Renal cortex interstitium (tissue), 11 donors: Measurements from ENCODE around the gene PEPD. TPM values are rescaled to one million over a fixed set of nuclear protein-coding genes. Genes with fewer than 3 reads are reported as not detected.

Experiments
- DNase-seq, 11 donors: peaks; one replicate each; pipeline ENCODE4 v3.0.0-alpha.2; 2013; ENCODE audit warnings: low read depth in 9 of 11, low spot score in 4 of 11; ENCODE audit errors: extremely low read depth in 1 of 11
- polyA plus RNA-seq, 3 donors: library from polyadenylated mRNA; unstranded; fragments of 120-200 nt; gene quantifications; one replicate each; pipeline ENCODE4 v1.2.1, GENCODE V29; 2013; ENCODE audit not compliant: insufficient read length in 3 of 3

PEPD gene
- polyA plus RNA-seq, 3 donors, result 106 to 122 (median 112) TPM

DNA sequence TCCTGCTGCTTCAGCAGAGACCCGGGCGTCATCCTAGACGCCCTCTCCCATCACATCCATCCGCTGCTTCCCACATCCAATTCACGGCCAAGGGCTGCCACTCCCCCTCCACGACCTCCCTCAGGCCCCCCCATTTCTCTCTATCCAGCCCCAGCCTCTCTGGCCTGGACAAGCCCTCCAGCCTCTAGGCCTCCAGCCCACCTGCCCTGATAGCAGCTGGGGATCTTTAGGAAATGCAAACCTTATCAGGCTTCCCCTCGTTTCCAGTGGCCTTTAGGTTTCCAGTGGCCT, 51.6 kb downstream of the PEPD start:
- DNase-seq, result no peak

GRCh38 chr19:33469171-33470039, 52.2 kb downstream of the PEPD start:
- DNase-seq, result no peak

GRCh38 chr19:33468361-33469170, 53.0 kb downstream of the PEPD start:
- peak in 1 of 11 donors; percentile 13 for DNase-seq

- no peak for DNase-seq
Observed at GRCh38 chr19:33467851-33468250, 53.7 kb downstream of the PEPD start.

DNA sequence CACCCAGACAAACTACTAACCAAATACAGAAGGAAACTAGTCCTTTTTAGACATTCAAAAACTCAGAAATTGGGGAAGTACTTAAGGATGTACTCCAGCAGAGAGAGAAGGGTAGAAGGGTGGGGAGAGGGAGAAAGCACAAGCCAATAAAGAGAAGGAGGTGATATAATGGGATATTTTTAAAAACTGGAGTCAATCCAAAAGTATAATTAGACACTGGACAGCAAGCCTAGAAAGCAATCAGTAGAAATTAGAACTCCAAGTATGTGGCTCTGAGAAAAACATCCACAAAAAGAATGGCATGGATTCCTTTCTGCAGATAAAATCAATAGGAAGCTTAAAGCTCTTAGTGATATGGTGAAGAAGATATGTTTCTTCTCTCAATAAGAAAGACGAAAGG, 55.8 kb downstream of the PEPD start:
- no peak for DNase-seq

DNA sequence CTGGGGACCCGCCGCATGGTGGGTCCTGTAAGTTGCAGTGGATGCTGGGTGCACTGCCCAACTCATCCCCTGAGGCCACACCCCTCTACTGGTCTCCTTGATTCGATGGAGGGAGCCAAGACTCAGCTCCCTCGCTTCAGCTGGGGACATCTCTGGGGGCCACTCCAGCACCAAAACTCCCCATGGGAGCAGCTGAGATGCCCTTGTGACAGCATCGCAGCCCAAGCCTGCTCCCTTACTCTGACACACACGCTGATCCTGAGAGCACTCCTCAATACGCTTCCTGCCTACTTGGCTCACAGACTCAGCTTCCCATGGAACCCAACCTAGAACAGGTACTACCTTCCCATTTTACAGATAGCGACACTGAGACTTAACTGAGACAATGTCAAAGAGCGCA, 56.2 kb downstream of the PEPD start:
- no peak for DNase-seq

GRCh38 chr19:33464733-33465115, 56.9 kb downstream of the PEPD start:
- DNase-seq, result no peak

DNA sequence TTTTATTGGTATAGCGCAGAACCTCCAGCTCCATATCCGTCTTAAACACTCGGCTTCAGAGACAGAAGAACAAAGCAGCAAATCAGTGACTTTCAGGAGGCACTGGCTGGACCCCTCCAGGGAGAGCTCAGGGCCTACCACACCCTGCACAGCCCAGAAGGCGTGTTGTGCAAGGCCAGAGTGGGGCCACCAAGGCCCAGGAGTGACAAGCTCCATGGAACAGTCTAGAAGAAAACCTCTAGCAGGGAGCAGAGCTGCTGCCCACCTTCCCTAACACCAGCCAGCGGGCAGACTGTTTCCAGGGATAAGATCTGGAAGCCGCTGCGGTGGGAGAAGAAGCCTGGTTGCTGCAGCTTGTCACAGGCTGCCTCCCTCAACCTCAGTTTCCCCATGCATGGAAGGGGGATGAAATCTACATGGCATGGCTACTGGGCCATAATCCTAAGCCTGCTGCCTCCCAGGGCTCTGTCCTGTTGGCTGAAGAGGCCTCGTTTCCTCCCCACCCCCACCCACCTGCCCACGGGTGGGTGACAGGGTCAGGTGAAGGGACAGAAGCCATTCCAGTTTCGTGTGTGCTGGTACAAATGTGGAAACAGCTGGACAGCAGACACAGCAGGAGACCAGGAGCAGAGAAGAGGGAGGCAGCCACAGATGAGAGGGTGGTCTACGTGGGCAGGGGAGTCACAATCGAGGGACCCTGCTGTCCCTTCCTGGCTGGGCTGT, 57.4 kb downstream of the PEPD start:
- DNase-seq, result no peak

DNA sequence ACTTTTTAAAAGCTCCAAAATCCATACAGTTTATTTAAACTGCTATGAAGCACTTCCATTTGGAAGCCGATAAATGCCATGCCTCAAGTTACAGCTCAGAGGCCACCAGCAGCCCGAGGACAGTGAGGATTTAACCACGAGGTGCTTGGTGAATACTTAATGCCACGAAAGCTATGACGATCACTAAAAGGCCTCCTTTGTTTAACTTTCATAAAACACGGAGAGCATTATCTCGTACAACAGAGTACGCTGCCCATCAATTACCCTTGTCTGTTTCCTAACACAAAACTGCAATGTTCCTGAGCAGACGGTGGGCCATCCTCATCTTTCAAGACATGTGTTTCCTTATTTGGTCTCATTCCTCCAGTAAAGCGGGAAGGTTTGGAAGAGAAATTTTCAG, 58.4 kb downstream of the PEPD start:
- DNase-seq, result no peak

DNA sequence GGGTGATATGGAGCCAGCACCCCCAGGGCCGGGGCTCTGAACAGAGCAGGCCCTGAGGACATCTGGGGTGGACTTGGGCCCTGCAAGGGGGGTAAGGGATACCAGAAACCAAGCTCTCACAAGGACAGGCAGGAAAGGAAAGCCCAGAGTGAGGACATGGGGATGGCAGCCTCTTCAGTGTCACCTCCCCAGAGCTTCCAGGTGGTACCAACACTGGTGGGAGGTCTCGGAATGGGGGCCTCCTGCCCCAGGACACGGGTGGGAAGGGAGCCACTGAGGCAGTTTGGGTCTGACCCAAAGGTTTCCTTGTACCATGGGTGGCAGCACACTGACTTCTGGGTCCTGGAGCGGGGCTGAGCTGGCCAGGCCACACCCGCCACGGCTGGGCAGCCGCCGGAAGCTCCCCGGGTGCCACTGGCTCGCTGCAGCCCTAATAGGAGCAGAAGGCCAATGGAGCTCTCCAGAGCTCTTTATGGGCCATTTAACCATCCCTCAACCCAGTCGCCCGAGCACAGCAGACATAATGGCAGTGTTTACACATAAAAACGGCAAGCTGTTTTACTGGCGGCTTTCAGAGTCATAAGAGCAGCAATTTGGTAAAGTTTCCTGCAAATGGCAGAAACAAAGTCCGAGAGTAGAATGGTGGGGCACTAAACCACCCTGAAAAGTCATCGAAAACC, 59.3 kb downstream of the PEPD start:
- DNase-seq, result no peak

GRCh38 chr19:33461256-33462111, 60.1 kb downstream of the PEPD start:
- DNase-seq, result no peak

DNA sequence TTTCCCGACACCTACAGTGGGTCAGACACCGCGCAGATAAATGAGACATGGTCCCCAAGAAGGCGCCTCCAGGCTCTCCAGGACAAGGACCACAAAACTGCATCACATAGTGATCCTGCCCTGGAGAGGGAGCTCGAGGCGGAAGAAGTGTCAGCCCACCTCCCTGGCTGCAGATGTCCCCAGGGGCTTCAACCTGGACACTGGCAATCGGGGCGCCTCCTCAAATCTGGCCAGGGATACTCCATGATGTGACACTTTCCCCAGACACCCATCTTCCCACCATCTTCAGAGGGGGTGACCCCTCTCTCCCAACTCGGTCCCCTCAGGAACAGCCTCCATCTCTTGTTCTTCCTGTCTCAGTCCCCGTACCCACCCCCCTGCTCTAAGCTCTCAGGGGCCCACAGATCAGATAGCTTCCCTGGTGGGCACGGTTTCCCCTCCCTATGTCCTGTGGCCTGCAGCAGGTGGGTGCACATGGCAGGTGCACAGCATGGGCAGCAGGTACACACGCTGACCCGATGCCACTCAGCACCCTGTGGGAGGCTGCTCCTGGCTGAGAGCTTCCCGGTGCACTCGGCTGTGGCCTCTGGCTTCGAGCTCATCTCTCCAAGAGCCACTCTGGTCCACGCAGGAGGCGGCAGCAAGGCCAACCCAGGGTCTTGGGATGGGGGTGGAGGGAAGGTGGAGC, 61.2 kb downstream of the PEPD start:
- DNase-seq, result no peak

DNA sequence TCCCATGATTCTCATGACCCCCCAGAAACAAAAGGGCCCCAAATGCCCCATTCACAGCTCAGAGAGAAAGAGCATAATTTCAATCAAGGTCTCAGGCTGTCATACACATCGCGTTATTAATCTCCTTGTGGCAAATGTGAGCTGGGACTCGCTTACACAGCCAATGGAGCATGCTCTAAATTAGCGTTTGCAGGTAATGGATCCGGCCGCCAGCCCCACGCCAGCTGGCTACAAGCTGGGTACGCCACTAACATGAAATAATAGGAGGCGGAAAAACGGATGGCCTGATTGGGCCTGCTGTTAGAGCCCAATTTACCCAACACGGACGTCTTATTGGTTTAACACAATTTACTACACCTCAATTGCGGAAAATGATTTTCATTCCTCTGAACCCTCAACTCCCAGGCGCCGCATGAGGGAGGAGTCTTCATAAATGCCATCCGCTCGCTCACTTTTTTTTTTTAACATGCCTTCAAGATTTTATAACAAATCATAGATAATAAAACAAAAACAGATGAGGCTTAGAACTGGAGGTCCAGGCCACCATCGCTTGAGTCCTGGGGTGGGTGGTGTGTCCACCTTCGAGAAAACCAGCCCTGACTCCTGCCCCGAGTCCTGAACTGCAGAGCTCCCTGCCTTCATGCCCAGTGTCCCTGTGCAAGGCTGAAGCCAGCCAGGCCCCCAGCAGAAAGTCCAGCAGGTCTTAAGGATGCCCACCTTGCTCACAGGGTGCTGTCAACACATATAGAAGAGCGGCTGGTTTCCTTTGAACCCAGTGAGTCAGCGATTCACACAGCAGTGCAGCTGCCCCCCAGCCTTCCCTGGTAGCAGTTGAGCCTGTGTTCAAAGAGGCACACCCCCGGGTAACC, 62.1 kb downstream of the PEPD start:
- DNase-seq, result no peak

GRCh38 chr19:33458807-33459206, 62.8 kb downstream of the PEPD start:
- no peak for DNase-seq

- DNase-seq, result no peak
Observed at GRCh38 chr19:33458171-33458633, 63.4 kb downstream of the PEPD start.

DNA sequence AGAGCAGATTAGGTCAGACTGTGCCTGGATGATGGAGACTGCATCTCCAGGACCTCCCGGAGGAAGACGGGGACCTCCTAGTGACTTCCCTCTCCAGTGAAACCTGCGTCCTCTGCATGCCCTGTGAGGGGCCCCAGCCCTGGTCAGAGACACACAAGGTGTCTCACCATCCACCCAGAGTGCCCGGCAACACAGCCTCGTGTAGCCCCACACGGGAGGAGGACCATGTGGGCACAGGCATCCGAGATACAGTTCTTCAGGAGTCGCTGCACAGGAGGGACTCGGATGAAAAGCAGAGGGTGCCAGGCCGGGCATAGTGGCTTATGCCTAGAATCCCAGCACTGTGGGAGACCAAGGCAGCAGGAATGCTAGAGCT, 64.8 kb downstream of the PEPD start:
- DNase-seq, result no peak
